ENCODE results near the gene MATN4.

The MATN4 gene

DNA sequence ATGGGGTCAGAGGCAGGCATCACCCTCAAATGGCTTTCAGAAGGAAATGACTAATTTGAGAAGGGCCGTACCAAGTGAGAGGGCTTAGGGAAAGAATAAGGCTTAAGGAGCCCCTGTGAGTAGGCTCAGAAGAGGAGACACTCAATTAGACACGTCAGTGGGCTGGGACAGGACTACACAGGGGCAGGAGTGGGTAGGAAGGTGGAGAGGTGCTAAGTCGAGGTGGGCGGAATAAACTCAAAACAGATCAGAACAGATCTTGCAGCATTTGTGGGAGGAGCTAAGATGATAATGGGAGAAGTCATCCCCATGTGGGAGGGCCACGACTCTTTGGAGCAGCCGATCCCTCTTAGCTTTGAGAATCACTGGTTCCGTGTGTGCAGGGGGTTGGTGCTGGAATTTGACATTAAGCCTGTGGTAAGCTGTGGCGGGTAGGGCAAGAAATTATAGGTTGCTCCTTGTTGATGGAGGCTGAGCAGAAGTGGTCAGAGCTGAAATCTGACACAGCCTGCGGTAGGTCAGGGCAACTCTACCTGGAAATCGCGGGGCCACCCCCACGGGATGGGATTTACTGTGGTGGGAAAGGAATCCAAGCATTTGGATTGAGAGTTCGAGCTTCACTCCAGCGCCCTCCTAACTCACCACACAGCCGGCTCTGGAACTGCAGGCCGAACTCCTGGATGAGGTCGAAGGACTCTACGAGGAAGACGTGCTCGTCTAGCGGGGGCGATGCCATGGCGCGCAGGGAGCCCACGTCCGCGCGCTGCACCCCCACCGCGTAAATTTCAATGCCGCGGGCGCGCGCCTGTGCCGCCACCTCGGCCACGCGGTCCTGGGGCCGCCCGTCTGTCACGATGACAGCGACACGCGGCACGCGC, 4.3 kb downstream of the MATN4 start:
- Histone ChIP-seq H2AFZ (ENCODE audit: low read length) (no peak overlapping the region), H3K36me3 (ENCODE audit: insufficient read depth, low read length) (no peaks in the 10 kb centered on the region), H3K4me3 (ENCODE audit: low read depth, low read length, poor library complexity, severe bottlenecking) (no peak overlapping the region), H4K20me1 (ENCODE audit: insufficient read depth, low read length) (no peaks in the 10 kb centered on the region), H3K79me2 (ENCODE audit: insufficient read depth, low read length) (no peaks in the 10 kb centered on the region), H3K9ac (ENCODE audit: low read length) (no peak overlapping the region), H3K9me3 (ENCODE audit: low read length) (no peaks in the 10 kb centered on the region), H3K4me2 (ENCODE audit: low read length) (no peak overlapping the region), H3K27ac (ENCODE audit: low read depth, low read length, poor library complexity, severe bottlenecking) (no peak overlapping the region), H3K4me1 (ENCODE audit: insufficient read depth, low read length, severe bottlenecking) (no peaks in the 10 kb centered on the region), H3K27me3 (ENCODE audit: insufficient read depth, low read length) (no peaks in the 10 kb centered on the region), H3F3A (ENCODE audit: insufficient read depth, low read length) (no peaks in the 10 kb centered on the region), H3K9me2 (ENCODE audit: low read depth, low read length) (no peaks in the 10 kb centered on the region)
- no peak for TF ChIP-seq EZH2 (IDR thresholded peaks at IDR 0.05; ENCODE audit: borderline replicate concordance, low read length)
- TF ChIP-seq, protein P1, sequence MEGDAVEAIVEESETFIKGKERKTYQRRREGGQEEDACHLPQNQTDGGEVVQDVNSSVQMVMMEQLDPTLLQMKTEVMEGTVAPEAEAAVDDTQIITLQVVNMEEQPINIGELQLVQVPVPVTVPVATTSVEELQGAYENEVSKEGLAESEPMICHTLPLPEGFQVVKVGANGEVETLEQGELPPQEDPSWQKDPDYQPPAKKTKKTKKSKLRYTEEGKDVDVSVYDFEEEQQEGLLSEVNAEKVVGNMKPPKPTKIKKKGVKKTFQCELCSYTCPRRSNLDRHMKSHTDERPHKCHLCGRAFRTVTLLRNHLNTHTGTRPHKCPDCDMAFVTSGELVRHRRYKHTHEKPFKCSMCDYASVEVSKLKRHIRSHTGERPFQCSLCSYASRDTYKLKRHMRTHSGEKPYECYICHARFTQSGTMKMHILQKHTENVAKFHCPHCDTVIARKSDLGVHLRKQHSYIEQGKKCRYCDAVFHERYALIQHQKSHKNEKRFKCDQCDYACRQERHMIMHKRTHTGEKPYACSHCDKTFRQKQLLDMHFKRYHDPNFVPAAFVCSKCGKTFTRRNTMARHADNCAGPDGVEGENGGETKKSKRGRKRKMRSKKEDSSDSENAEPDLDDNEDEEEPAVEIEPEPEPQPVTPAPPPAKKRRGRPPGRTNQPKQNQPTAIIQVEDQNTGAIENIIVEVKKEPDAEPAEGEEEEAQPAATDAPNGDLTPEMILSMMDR (IDR thresholded peaks at IDR 0.05; ENCODE audit: low read length), result no peak

DNA sequence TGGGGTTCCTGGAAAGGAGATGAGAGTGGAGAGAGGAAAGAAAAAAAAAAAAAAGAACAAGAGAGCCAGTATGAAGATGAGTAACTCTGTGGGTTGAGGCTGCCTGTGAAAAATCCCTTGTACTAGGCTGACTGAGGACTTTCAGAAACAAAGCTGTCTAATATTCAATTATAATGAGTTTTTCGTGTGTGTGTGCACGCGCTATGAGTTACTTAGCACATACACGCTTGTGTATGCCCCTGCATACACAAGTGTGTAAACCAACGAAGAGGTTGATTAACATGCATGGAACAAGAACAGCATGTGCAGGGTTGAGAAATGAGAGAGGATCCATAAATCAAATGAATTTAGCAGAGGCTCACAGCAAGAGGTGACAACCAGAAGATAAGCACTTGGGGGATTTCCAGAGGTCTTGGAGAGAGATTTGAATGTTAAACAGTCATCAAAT, 6.3 kb downstream of the MATN4 start:
- TF ChIP-seq EZH2 (IDR thresholded peaks at IDR 0.05; ENCODE audit: borderline replicate concordance, low read length), result no peak
- TF ChIP-seq, protein P1 (IDR thresholded peaks at IDR 0.05; ENCODE audit: low read length), result no peak
- Histone ChIP-seq H3K9me3 (ENCODE audit: low read length) (no peaks in the 10 kb centered on the region), H3K36me3 (ENCODE audit: insufficient read depth, low read length) (no peaks in the 10 kb centered on the region), H3K4me3 (ENCODE audit: low read depth, low read length, poor library complexity, severe bottlenecking) (no peak overlapping the region), H2AFZ (ENCODE audit: low read length) (no peak overlapping the region), H3K27me3 (ENCODE audit: insufficient read depth, low read length) (no peaks in the 10 kb centered on the region), H3K4me1 (ENCODE audit: insufficient read depth, low read length, severe bottlenecking) (no peaks in the 10 kb centered on the region), H3K79me2 (ENCODE audit: insufficient read depth, low read length) (no peaks in the 10 kb centered on the region), H3F3A (ENCODE audit: insufficient read depth, low read length) (no peaks in the 10 kb centered on the region), H3K9ac (ENCODE audit: low read length) (no peak overlapping the region), H3K27ac (ENCODE audit: low read depth, low read length, poor library complexity, severe bottlenecking) (no peak overlapping the region), H3K9me2 (ENCODE audit: low read depth, low read length) (no peaks in the 10 kb centered on the region), H4K20me1 (ENCODE audit: insufficient read depth, low read length) (no peaks in the 10 kb centered on the region), H3K4me2 (ENCODE audit: low read length) (no peak overlapping the region)

DNA sequence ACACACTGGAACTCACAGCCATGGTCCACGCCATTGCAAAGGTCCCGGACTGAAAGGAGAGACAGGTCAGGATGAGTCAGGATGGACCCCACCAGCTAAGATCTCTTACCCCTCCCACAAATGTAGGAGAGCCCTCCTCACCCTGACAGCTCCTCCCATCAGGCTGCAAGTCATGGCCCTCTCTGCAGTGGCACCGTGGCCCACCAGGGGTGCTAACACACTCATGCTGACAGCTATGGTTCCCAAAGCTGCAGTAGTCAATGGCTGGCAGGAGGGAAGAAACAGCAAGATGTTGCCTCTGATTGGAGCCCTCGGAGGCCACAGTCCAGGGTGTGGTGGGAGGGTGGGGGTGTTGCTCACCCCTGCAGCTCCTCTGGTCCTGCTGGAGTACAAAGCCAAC, 7.1 kb downstream of the MATN4 start:
- Histone ChIP-seq H3K4me1 (ENCODE audit: insufficient read depth, low read length, severe bottlenecking) (no peaks in the 10 kb centered on the region), H3K36me3 (ENCODE audit: insufficient read depth, low read length) (no peaks in the 10 kb centered on the region), H3K9ac (ENCODE audit: low read length) (no peak overlapping the region), H3K9me2 (ENCODE audit: low read depth, low read length) (no peaks in the 10 kb centered on the region), H3K4me2 (ENCODE audit: low read length) (no peak overlapping the region), H3K79me2 (ENCODE audit: insufficient read depth, low read length) (no peaks in the 10 kb centered on the region), H3K9me3 (ENCODE audit: low read length) (no peaks in the 10 kb centered on the region), H3K4me3 (ENCODE audit: low read depth, low read length, poor library complexity, severe bottlenecking) (no peak overlapping the region), H3F3A (ENCODE audit: insufficient read depth, low read length) (no peaks in the 10 kb centered on the region), H4K20me1 (ENCODE audit: insufficient read depth, low read length) (no peaks in the 10 kb centered on the region), H3K27ac (ENCODE audit: low read depth, low read length, poor library complexity, severe bottlenecking) (no peak overlapping the region), H2AFZ (ENCODE audit: low read length) (no peak overlapping the region), H3K27me3 (ENCODE audit: insufficient read depth, low read length) (no peaks in the 10 kb centered on the region)
- TF ChIP-seq, protein P1 (IDR thresholded peaks at IDR 0.05; ENCODE audit: low read length), result peak; percentile 43
- TF ChIP-seq EZH2 (IDR thresholded peaks at IDR 0.05; ENCODE audit: borderline replicate concordance, low read length), result no peak
